GM12878 (cell line): ENCODE results near the gene CFAP74. TPM values are rescaled to one million over a fixed set of nuclear protein-coding genes. Genes with fewer than 3 reads are reported as not detected.

Experiments
- ATAC-seq: fragments of 200-7000 bp; cut with Tn5 transposase; 3 replicates; pipeline ENCODE4 v1.9.1; 2020; ENCODE audit warnings: mild to moderate bottlenecking, moderate library complexity
- BruUV-seq: library from RNA; stranded (reverse); fragments of 400-500 nt; replicated peaks from 2 replicates; lab custom pipeline; 2021; lab: Mats Ljungman, UMichigan
- CTCF ChIA-PET: fragments of 300-600 bp; sonication (Branson Sonifier 250); formaldehyde crosslinking; extraction: SDS; loops from one replicate; lab custom pipeline; 2021; ENCODE audit warnings: inconsistent platforms; lab: Yijun Ruan, JAX
- POLR2A ChIA-PET: fragments of 350-600 bp; formaldehyde crosslinking; extraction: SDS; loops from one replicate; lab custom pipeline; 2021; ENCODE audit warnings: inconsistent platforms; lab: Charles Lee
- RAD21 ChIA-PET: fragments of 300-600 bp; sonication (Branson Sonifier 250); formaldehyde crosslinking; loops from one replicate; lab custom pipeline; 2023; ENCODE audit warnings: antibody characterized with exemption; ENCODE audit not compliant: unreplicated experiment; lab: Charles Lee
- SMC1A ChIA-PET: fragments of 300-600 bp; sonication (Branson Sonifier 250); formaldehyde crosslinking; loops from one replicate; lab custom pipeline; 2023; ENCODE audit not compliant: unreplicated experiment, uncharacterized antibody; lab: Charles Lee
- DNase-seq: peaks from one replicate; pipeline ENCODE4 v3.0.0-alpha.2; 2011; ENCODE audit warnings: low read depth, low spot score
- FAIRE-seq: peaks from 3 replicates; lab custom pipeline; 2011; peaks lifted over from hg19 to GRCh38; lab: Jason Lieb, UNC
- H2AFZ ChIP-seq: 2 replicates; pipeline ENCODE4 v1.6.0; 2011; ENCODE audit warnings: low read depth, low read length, control low read depth; ENCODE audit not compliant: control insufficient read depth
- H3K27ac ChIP-seq: 2 replicates; pipeline ENCODE4 v1.5.1; 2011; ENCODE audit warnings: control low read depth; ENCODE audit not compliant: control insufficient read depth, insufficient read depth
- H3K27me3 ChIP-seq, 2 experiments: replicated peaks in 1 of 2; 2 replicates each; pipeline versions ENCODE4 v1.6.0 to v1.6.1; 2011; ENCODE audit warnings: low read length in 1 of 2; ENCODE audit not compliant: control insufficient read depth in 2 of 2, insufficient read depth in 2 of 2
- H3K36me3 ChIP-seq, 2 experiments: 2 replicates each; pipeline ENCODE4 v1.5.1; 2011; ENCODE audit warnings: low read length in 1 of 2; ENCODE audit not compliant: control insufficient read depth in 2 of 2, insufficient read depth in 2 of 2
- H3K4me1 ChIP-seq: 2 replicates; pipeline ENCODE4 v1.6.1; 2011; ENCODE audit warnings: mild to moderate bottlenecking, low read length, moderate library complexity, mixed read lengths; ENCODE audit not compliant: control insufficient read depth, insufficient read depth
- H3K4me2 ChIP-seq: 2 replicates; pipeline ENCODE4 v1.6.0; 2011; ENCODE audit warnings: control low read depth; ENCODE audit not compliant: control insufficient read depth, insufficient read depth
- H3K4me3 ChIP-seq: fragments of 200-600 bp; sonication (generic); 2 replicates; pipeline ENCODE4 v1.5.1; 2016
- H3K79me2 ChIP-seq: 2 replicates; pipeline ENCODE4 v1.6.0; 2011; ENCODE audit warnings: low read length; ENCODE audit not compliant: control insufficient read depth, insufficient read depth
- H3K9ac ChIP-seq: 2 replicates; pipeline ENCODE4 v1.8.0; 2011; ENCODE audit warnings: low read length, control low read depth, mixed read lengths; ENCODE audit not compliant: control insufficient read depth, insufficient read depth
- H3K9me3 ChIP-seq: replicated peaks from 3 replicates; pipeline ENCODE4 v1.5.1; 2011; ENCODE audit warnings: mild to moderate bottlenecking, low read length; ENCODE audit not compliant: control insufficient read depth, insufficient read depth
- H4K20me1 ChIP-seq: 2 replicates; pipeline ENCODE4 v1.6.0; 2011; ENCODE audit not compliant: control insufficient read depth, insufficient read depth
- BHLHE40 ChIP-seq, 2 experiments: fragments of 450-650 bp in 1 of 2; IDR thresholded peaks; 2 replicates each; pipeline ENCODE4 v1.6.1; 2011 to 2017; ENCODE audit warnings: low read depth in 2 of 2, borderline replicate concordance in 1 of 2, improper control_type of control experiment in 1 of 2, low read length in 1 of 2, mild to moderate bottlenecking in 1 of 2
- CTCF ChIP-seq, 3 experiments: IDR thresholded peaks in 2 of 3; conservative IDR thresholded peaks in 1 of 3; 2 replicates each; pipeline ENCODE4 v1.5.1; 2011; ENCODE audit warnings: low read depth in 3 of 3, low read length in 3 of 3, mild to moderate bottlenecking in 3 of 3, control low read depth in 2 of 3, moderate library complexity in 2 of 3, inconsistent platforms in 1 of 3, mixed read lengths in 1 of 3; ENCODE audit not compliant: control insufficient read depth in 2 of 3, insufficient read depth in 1 of 3; ENCODE audit errors: extremely low read depth in 1 of 3
- FOXK2 ChIP-seq: fragments of 450-650 bp; IDR thresholded peaks from 2 replicates; pipeline ENCODE4 v1.6.1; 2017; ENCODE audit warnings: mild to moderate bottlenecking, moderate library complexity
- NFYB ChIP-seq: IDR thresholded peaks from 2 replicates; pipeline ENCODE4 v1.6.1; 2011; ENCODE audit warnings: low read depth, mild to moderate bottlenecking, low read length, improper control_type of control experiment, moderate library complexity; ENCODE audit not compliant: insufficient read depth
- PKNOX1 ChIP-seq: fragments of 450-650 bp; IDR thresholded peaks from 2 replicates; pipeline ENCODE4 v1.6.1; 2016; ENCODE audit warnings: mild to moderate bottlenecking
- PRDM15 ChIP-seq: fragments of 450-650 bp; formaldehyde crosslinking; IDR thresholded peaks from 2 replicates; pipeline ENCODE4 v1.4.0; 2020; ENCODE audit warnings: mild to moderate bottlenecking, moderate library complexity
- SP1 ChIP-seq: IDR thresholded peaks from one replicate; pipeline ENCODE4 v1.6.1; 2011; ENCODE audit warnings: low read depth, low read length
- TARDBP ChIP-seq: IDR thresholded peaks from 2 replicates; pipeline ENCODE4 v1.6.1; 2016; ENCODE audit warnings: borderline replicate concordance
- ZNF687 ChIP-seq: fragments of 450-650 bp; IDR thresholded peaks from 2 replicates; pipeline ENCODE4 v1.6.1; 2017; ENCODE audit warnings: mild to moderate bottlenecking, moderate library complexity
- WGBS: methylation state at CpG from one replicate; pipeline ENCODE4 v1.1.6; 2016; ENCODE audit warnings: low lambda C conversion rate; ENCODE audit not compliant: insufficient replicate concordance, insufficient coverage; ENCODE audit errors: missing lambda C conversion rate; 5-methylcytosine and 5-hydroxymethylcytosine counted together
- in situ Hi-C: fragments of 300-500 bp; cut with MboI; formaldehyde crosslinking; loops from 9 replicates; pipeline ENCODE4 v1.14.3; 2018; ENCODE audit warnings: mixed read lengths
- intact Hi-C: fragments of 100-400 bp; cut with micrococcal nuclease; formaldehyde crosslinking; loops from one replicate; pipeline ENCODE4 v1.14.2; 2022; ENCODE audit not compliant: unreplicated experiment
- polyA plus RNA-seq, 11 experiments: library from polyadenylated mRNA; depleted of rRNA in 4 of 11; unstranded in 6 of 11; stranded (reverse) in 5 of 11; fragments of >200 nt; fragmentation: Nextera tagmentation in 4 of 11; fragmentation: Illumina TruSeq in 1 of 11; extraction: Ambion mirVana in 4 of 11; extraction: Trizol in 1 of 11; gene quantifications; 1 replicate in 1 of 11; 2 replicates in 10 of 11; pipeline versions ENCODE4 v1.2.1 to v1.2.3, GENCODE V29; 2011 to 2016; ENCODE audit warnings: inconsistent platforms in 2 of 11, missing spikeins in 2 of 11, low read depth in 1 of 11
- total RNA-seq, 4 experiments: library from RNA; depleted of rRNA in 3 of 4; stranded (reverse); fragments of >200 nt in 3 of 4; fragmentation: Illumina TruSeq in 1 of 4; extraction: Trizol in 1 of 4; gene quantifications; 2 replicates each; pipeline versions ENCODE4 v1.2.1 to v1.2.3, GENCODE V29; 2013 to 2021

CFAP74 gene
- total and polyA plus RNA-seq, 10 of the 15 experiments (the other 5 are each of a cell fraction or from before 2014, with no cell fraction given), result 0.01 TPM; not detected in 9

- no peak for TF ChIP-seq ZNF687
- TF ChIP-seq PRDM15 (CRISPR knock-in tag), result no peak
- TF ChIP-seq TARDBP, result no peak
These were observed 9.1 kb downstream of the CFAP74 start (continued) for GRCh38 chr1:1994536-1994935.

GRCh38 chr1:1990222-1990621 is 13.4 kb downstream of the CFAP74 start:
- Histone ChIP-seq H3K4me2 (no peak overlapping the region), H2AFZ (no peak overlapping the region), H3K36me3 (no peaks in the 10 kb centered on the region), H4K20me1 (no peaks in the 10 kb centered on the region), H3K9me3 (no peaks in the 10 kb centered on the region), H3K4me1 (no peaks in the 10 kb centered on the region), H3K9ac (no peak overlapping the region), H3K27me3 (no peaks in the 10 kb centered on the region), H3K27ac (no peak overlapping the region), H3K79me2 (no peaks in the 10 kb centered on the region), H3K4me3 (no peak overlapping the region)
- ATAC-seq (no peak), DNase-seq (no peak), FAIRE-seq (no peak)
- no TSS peak for BruUV-seq
- WGBS, result 56% methylated on average over 6 of the region's 10 CpGs
- RAD21 ChIA-PET, result no interaction called here
- in situ Hi-C loops (no loop called here), intact Hi-C loops (no loop called here)
- CTCF ChIA-PET, result no interaction called here
- POLR2A ChIA-PET, result no interaction called here
- SMC1A ChIA-PET, result no interaction called here
- TF ChIP-seq CTCF (IDR thresholded peaks at IDR 0.05 in 2 of 3, conservative IDR thresholded peaks at IDR 0.05 in 1 of 3; ENCODE audit: control insufficient read depth in 2 of 3, extremely low read depth in 1 of 3, insufficient read depth in 1 of 3, low read depth in 3 of 3, low read length in 3 of 3) (no peak), FOXK2 (no peak), BHLHE40 (IDR thresholded peaks at IDR 0.05; ENCODE audit: borderline replicate concordance in 1 of 2, low read depth in 2 of 2, low read length in 1 of 2) (no peak), SP1 (no peak), PKNOX1 (no peak), NFYB (no peak)
